Lung (tissue), 12 donors: Measurements from ENCODE around the gene TULP3. TPM values are rescaled to one million over a fixed set of nuclear protein-coding genes. Genes with fewer than 3 reads are reported as not detected.

Experiments used
- ATAC-seq: fragments of 200-7000 bp; cut with Tn5 transposase; one replicate; pipeline ENCODE4 v1.9.1; 2020; ENCODE audit warnings: moderate number of reproducible peaks; ENCODE audit not compliant: insufficient read depth, low FRiP score
- DNase-seq, 3 donors: peaks; one replicate each; pipeline ENCODE4 v3.0.0-alpha.2; 2013 to 2017
- H3K27ac ChIP-seq, 2 donors: one replicate each; pipeline ENCODE4 v1.5.1; 2013; ENCODE audit warnings: mild to moderate bottlenecking in 2 of 2, moderate library complexity in 2 of 2, control low read depth in 1 of 2, inconsistent platforms in 1 of 2, low read depth in 1 of 2, low read length in 1 of 2
- H3K27me3 ChIP-seq, 3 donors: one replicate each; pipeline ENCODE4 v1.5.1; 2013; ENCODE audit warnings: low read length in 2 of 3; ENCODE audit not compliant: control insufficient read depth in 3 of 3, insufficient read depth in 3 of 3
- H3K36me3 ChIP-seq, 4 donors: one replicate each; pipeline ENCODE4 v1.5.1; 2013; ENCODE audit warnings: low read length in 4 of 4, mild to moderate bottlenecking in 1 of 4, moderate library complexity in 1 of 4; ENCODE audit not compliant: control insufficient read depth in 4 of 4, insufficient read depth in 4 of 4
- H3K4me1 ChIP-seq, 5 donors: one replicate each; pipeline ENCODE4 v1.5.1; 2013; ENCODE audit warnings: low read length in 5 of 5, mild to moderate bottlenecking in 2 of 5, moderate library complexity in 1 of 5; ENCODE audit not compliant: control insufficient read depth in 5 of 5, insufficient read depth in 5 of 5
- H3K4me3 ChIP-seq: one replicate; pipeline ENCODE4 v1.5.1; 2013; ENCODE audit warnings: mild to moderate bottlenecking, control low read depth, moderate library complexity
- H3K9ac ChIP-seq, 2 donors: one replicate each; pipeline ENCODE4 v1.5.1; 2013; ENCODE audit warnings: low read length in 2 of 2, control low read depth in 1 of 2; ENCODE audit not compliant: insufficient read depth in 1 of 2
- H3K9me3 ChIP-seq, 4 donors: one replicate each; pipeline ENCODE4 v1.5.1; 2013; ENCODE audit warnings: low read length in 3 of 4, mild to moderate bottlenecking in 1 of 4, moderate library complexity in 1 of 4; ENCODE audit not compliant: control insufficient read depth in 4 of 4, insufficient read depth in 3 of 4
- CTCF ChIP-seq: IDR thresholded peaks from 2 replicates; pipeline ENCODE4 v1.5.1; 2012; ENCODE audit warnings: mild to moderate bottlenecking; ENCODE audit errors: control extremely low read depth, extremely low read depth
- WGBS, 2 donors: extraction: QIAGEN DNeasy Blood & Tissue Kit; methylation state at CpG; one replicate each; pipeline ENCODE4 v1.1.7; 2013; 5-methylcytosine and 5-hydroxymethylcytosine counted together
- polyA plus RNA-seq, 2 donors: library from polyadenylated mRNA; stranded (reverse); fragments of 200-250 nt; gene quantifications; one replicate each; pipeline ENCODE4 v1.2.1, GENCODE V29; 2013
- total RNA-seq, 2 donors: library from RNA; depleted of rRNA in 1 of 2; stranded (reverse); fragments of >200 nt in 1 of 2; gene quantifications; one replicate each; pipeline ENCODE4 v1.2.1, GENCODE V29; 2014 to 2021
- donor health status: control.
- donor health status: control.
- donor health status: Bipolar disorder and iron deficiency.
- donor health status: healthy.
- donor health status: DM: yes; HTN: yes; CAD: no.

Gene TULP3
- total and polyA plus RNA-seq, 4 donors, result 7.4 to 30.7 (median 13.2) TPM

- Histone ChIP-seq H3K36me3 (peaks cover 0 to 9% (median 5%) of the 10 kb centered on the region in 4 donors), H3K27me3 (no peaks in the 10 kb centered on the region), H3K4me3 (no peak overlapping the region), H3K9ac (no peak overlapping the region), H3K9me3 (no peaks in the 10 kb centered on the region), H3K4me1 (no peaks in the 10 kb centered on the region), H3K27ac (no peak overlapping the region)
- DNase-seq, result no peak
- TF ChIP-seq CTCF, result no peak
- 88 to 92% methylated on average over 24 to 25 of the region's 25 CpGs for WGBS, 2 donors
- no peak for ATAC-seq
Measured at GRCh38 chr12:2854669-2855453, 35.8 kb upstream of the TULP3 start.

- 90 to 97% methylated on average over 7 of the region's 7 CpGs for WGBS, 2 donors
- H3K9ac ChIP-seq, result no peak overlapping the region
Measured at GRCh38 chr12:2855546-2855945, 35.1 kb upstream of the TULP3 start.

GRCh38 chr12:2856051-2856450 lies 34.6 kb upstream of the TULP3 start:
- no peak overlapping the region for H3K27ac ChIP-seq
- no peaks in the 10 kb centered on the region for H3K9me3 ChIP-seq
- peaks cover 0 to 9% (median 5%) of the 10 kb centered on the region in 4 donors for H3K36me3 ChIP-seq
- no peak overlapping the region for H3K9ac ChIP-seq
- no peak for DNase-seq
- H3K4me1 ChIP-seq, result no peaks in the 10 kb centered on the region
- no peak for TF ChIP-seq CTCF
- no peak overlapping the region for H3K4me3 ChIP-seq
- ATAC-seq, result no peak
- 93 to 94% methylated on average over 3 of the region's 3 CpGs for WGBS, 2 donors
- H3K27me3 ChIP-seq, result no peaks in the 10 kb centered on the region

More at GRCh38 chr12:2855546-2855945, 35.1 kb upstream of the TULP3 start:
- DNase-seq, result no peak
- Histone ChIP-seq H3K27ac (no peak overlapping the region), H3K4me3 (no peak overlapping the region), H3K27me3 (no peaks in the 10 kb centered on the region), H3K4me1 (no peaks in the 10 kb centered on the region), H3K36me3 (peaks cover 0 to 9% (median 5%) of the 10 kb centered on the region in 4 donors), H3K9me3 (no peaks in the 10 kb centered on the region)
- ATAC-seq, result no peak
- TF ChIP-seq CTCF, result no peak
